ENCODE measurements around the gene TMEM86B. TPM values are rescaled to one million over a fixed set of nuclear protein-coding genes. Genes with fewer than 3 reads are reported as not detected.

The TMEM86B gene
- polyA plus RNA-seq, 4 donors: 22.8 to 255 (median 72.6) TPM

DNA sequence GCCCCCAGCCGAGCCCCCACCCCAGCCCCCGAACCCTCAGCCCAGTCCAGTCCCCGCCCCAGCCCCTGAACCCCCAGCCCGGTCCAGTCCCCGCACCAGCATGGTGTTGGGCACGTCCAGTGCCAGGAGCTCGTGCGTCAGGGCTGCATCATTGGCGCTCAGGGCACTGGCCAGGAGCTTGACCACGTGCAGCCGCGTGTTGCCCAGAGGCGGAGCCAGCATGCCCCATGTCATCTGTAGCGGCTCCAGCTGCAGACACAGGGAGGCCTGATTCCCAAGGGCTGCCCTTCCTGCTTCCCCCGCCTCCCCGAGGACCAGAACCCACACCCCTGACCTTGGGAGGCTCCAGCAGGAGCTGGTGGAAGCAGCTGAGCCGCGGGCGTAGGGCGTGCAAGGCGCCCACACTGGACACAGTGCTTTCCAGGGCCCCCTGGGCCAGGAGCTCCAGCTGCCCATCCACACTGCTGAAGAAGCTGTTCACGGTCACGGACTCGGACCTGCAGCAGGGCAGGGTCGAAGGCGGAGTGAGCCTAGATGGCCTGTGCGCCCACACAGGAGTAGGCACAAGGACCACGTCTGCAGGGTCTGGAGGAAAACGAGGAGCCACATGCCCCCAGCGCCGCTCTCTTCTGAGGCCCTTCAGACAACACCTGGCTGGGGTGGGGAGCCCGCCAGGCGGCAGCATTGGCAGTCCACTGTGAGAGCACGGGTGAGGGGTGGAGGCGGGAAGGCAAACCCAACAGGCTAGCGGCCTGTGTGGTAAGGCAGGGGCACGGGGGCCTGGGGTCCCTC lies 12.8 kb upstream of the TMEM86B start:
- no peaks in the 10 kb centered on the region for H3K9me3 ChIP-seq (ENCODE audit: control insufficient read depth in 2 of 2, insufficient read depth in 1 of 2, low read depth in 1 of 2, low read length in 1 of 2)
- WGBS, 3 donors: 94 to 95% (median 94%) methylated on average over 32 to 37 of the region's 37 CpGs
- DNase-seq: no peak
- H3K27ac ChIP-seq (ENCODE audit: low read depth in 1 of 3, low read length in 2 of 3): no peak overlapping the region
- no peaks in the 10 kb centered on the region for H3K4me1 ChIP-seq (ENCODE audit: control insufficient read depth in 3 of 3, insufficient read depth in 2 of 3, low read depth in 1 of 3, low read length in 2 of 3)
- FAIRE-seq: no peak
- no peaks in the 10 kb centered on the region for H3K27me3 ChIP-seq (ENCODE audit: control insufficient read depth in 3 of 3, insufficient read depth in 3 of 3, low read length in 3 of 3)
- H3K4me3 ChIP-seq (ENCODE audit: low read depth in 1 of 3, low read length in 3 of 3): no peak overlapping the region
- peaks cover 27 to 94% (median 65%) of the 10 kb centered on the region in 3 donors for H3K36me3 ChIP-seq (ENCODE audit: control insufficient read depth in 3 of 3, insufficient read depth in 2 of 3, low read depth in 1 of 3, low read length in 3 of 3)

DNA sequence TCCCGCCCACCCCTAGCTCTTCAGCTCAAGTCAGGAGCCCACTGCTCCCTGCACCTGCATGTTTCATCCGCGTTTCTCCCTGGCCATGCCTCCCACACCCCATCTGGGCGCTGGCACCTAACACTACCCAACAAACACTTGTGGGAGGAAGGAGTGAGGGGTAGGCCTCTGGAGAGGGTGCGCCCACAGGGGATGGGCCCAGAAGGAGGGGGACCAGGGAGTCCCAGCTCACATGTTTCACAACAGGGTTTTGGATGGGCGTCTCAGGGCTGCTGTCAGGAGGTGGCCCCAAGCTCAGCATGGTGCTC lies 12.1 kb upstream of the TMEM86B start:
- FAIRE-seq (no peak), DNase-seq (no peak)
- no peaks in the 10 kb centered on the region for H3K4me1 ChIP-seq (ENCODE audit: control insufficient read depth in 3 of 3, insufficient read depth in 2 of 3, low read depth in 1 of 3, low read length in 2 of 3)
- peaks cover 27 to 94% (median 67%) of the 10 kb centered on the region in 3 donors for H3K36me3 ChIP-seq (ENCODE audit: control insufficient read depth in 3 of 3, insufficient read depth in 2 of 3, low read depth in 1 of 3, low read length in 3 of 3)
- no peak overlapping the region for H3K27ac ChIP-seq (ENCODE audit: low read depth in 1 of 3, low read length in 2 of 3)
- no peaks in the 10 kb centered on the region for H3K27me3 ChIP-seq (ENCODE audit: control insufficient read depth in 3 of 3, insufficient read depth in 3 of 3, low read length in 3 of 3)
- H3K4me3 ChIP-seq (ENCODE audit: low read depth in 1 of 3, low read length in 3 of 3): no peak overlapping the region
- H3K9me3 ChIP-seq (ENCODE audit: control insufficient read depth in 2 of 2, insufficient read depth in 1 of 2, low read depth in 1 of 2, low read length in 1 of 2): no peaks in the 10 kb centered on the region
- 85 to 96% (median 92%) methylated on average over 6 of the region's 6 CpGs for WGBS, 3 donors

DNA sequence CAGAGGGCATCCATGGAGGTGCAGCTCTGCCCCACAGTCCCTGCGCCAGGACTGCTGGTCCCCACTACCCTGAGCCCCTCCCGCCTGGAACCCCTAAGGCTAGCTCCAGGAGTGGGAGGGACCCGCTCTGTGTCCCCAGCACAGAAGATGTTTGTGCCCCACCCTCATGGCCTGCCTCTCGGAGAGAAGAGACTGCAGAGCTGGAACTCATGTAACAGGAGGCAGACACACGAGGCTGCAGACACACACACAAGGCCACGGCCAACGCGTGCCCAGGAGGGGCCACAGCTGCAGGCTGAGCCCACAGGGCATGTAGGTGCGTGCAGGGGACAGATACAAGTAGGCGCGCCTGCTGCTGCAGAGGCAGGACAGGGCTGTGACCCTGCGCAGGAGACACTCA lies 10.4 kb upstream of the TMEM86B start:
- H3K4me3 ChIP-seq (ENCODE audit: low read depth in 1 of 3, low read length in 3 of 3): no peak overlapping the region
- no peaks in the 10 kb centered on the region for H3K4me1 ChIP-seq (ENCODE audit: control insufficient read depth in 3 of 3, insufficient read depth in 2 of 3, low read depth in 1 of 3, low read length in 2 of 3)
- 93 to 96% (median 95%) methylated on average over 12 of the region's 12 CpGs for WGBS, 3 donors
- FAIRE-seq (no peak), DNase-seq (no peak)
- H3K9me3 ChIP-seq (ENCODE audit: control insufficient read depth in 2 of 2, insufficient read depth in 1 of 2, low read depth in 1 of 2, low read length in 1 of 2): no peaks in the 10 kb centered on the region
- H3K36me3 ChIP-seq (ENCODE audit: control insufficient read depth in 3 of 3, insufficient read depth in 2 of 3, low read depth in 1 of 3, low read length in 3 of 3): peaks cover 23 to 83% (median 66%) of the 10 kb centered on the region in 3 donors
- H3K27ac ChIP-seq (ENCODE audit: low read depth in 1 of 3, low read length in 2 of 3): no peak overlapping the region
- H3K27me3 ChIP-seq (ENCODE audit: control insufficient read depth in 3 of 3, insufficient read depth in 3 of 3, low read length in 3 of 3): no peaks in the 10 kb centered on the region

DNA sequence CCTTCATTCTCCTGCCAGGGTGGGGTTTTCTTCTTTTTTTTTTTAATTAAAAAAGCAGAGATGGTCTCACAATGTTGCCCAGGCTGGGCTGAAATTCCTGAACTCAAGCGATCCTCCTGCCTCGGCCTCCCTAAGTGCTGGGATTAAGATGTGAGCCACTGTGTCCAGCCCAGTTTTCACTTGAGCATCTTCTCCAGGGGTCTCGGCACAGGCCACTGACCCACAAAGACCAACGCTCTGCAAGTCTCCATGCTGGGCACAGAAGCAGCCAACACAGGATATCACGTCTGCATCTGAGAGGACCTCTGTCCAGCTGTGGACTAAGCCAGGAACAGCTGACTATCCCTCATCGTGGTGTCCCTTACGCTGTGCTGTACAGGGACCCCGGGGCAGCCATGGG lies 9.5 kb upstream of the TMEM86B start:
- H3K27ac ChIP-seq (ENCODE audit: low read depth in 1 of 3, low read length in 2 of 3): no peak overlapping the region
- no peaks in the 10 kb centered on the region for H3K4me1 ChIP-seq (ENCODE audit: control insufficient read depth in 3 of 3, insufficient read depth in 2 of 3, low read depth in 1 of 3, low read length in 2 of 3)
- H3K36me3 ChIP-seq (ENCODE audit: control insufficient read depth in 3 of 3, insufficient read depth in 2 of 3, low read depth in 1 of 3, low read length in 3 of 3): peaks cover 21 to 73% (median 65%) of the 10 kb centered on the region in 3 donors
- H3K9me3 ChIP-seq (ENCODE audit: control insufficient read depth in 2 of 2, insufficient read depth in 1 of 2, low read depth in 1 of 2, low read length in 1 of 2): no peaks in the 10 kb centered on the region
- FAIRE-seq: no peak
- no peaks in the 10 kb centered on the region for H3K27me3 ChIP-seq (ENCODE audit: control insufficient read depth in 3 of 3, insufficient read depth in 3 of 3, low read length in 3 of 3)
- DNase-seq: no peak
- H3K4me3 ChIP-seq (ENCODE audit: low read depth in 1 of 3, low read length in 3 of 3): no peak overlapping the region
- WGBS, 3 donors: 93 to 97% (median 94%) methylated on average over 8 of the region's 8 CpGs

DNA sequence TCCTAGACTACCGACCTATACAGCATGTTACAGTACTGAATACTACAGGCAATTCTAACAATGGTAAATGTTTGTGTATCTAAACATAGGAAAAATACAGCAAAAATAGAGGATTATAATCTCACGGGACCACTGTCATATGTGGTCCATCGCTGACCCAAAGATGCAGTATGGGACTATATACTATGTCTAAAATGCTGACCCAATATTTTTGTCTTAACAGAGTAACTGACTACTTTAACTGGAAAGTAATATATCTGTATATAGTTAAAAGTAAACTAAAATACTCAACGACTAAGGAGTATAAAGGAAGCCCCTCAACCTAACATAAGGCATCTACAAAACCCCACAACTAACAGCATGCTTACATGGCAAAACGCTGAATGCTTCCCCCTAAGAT lies 4.4 kb upstream of the TMEM86B start:
- peaks cover 0 to 37% (median 12%) of the 10 kb centered on the region in 3 donors for H3K4me1 ChIP-seq (ENCODE audit: control insufficient read depth in 3 of 3, insufficient read depth in 2 of 3, low read depth in 1 of 3, low read length in 2 of 3)
- H3K9me3 ChIP-seq (ENCODE audit: control insufficient read depth in 2 of 2, insufficient read depth in 1 of 2, low read depth in 1 of 2, low read length in 1 of 2): no peaks in the 10 kb centered on the region
- FAIRE-seq (no peak), DNase-seq (no peak)
- WGBS, 3 donors: 85 to 90% (median 86%) methylated on average over 5 of the region's 5 CpGs
- no peak overlapping the region for H3K27ac ChIP-seq (ENCODE audit: low read depth in 1 of 3, low read length in 2 of 3)
- H3K27me3 ChIP-seq (ENCODE audit: control insufficient read depth in 3 of 3, insufficient read depth in 3 of 3, low read length in 3 of 3): no peaks in the 10 kb centered on the region
- H3K36me3 ChIP-seq (ENCODE audit: control insufficient read depth in 3 of 3, insufficient read depth in 2 of 3, low read depth in 1 of 3, low read length in 3 of 3): peaks cover 23 to 75% (median 44%) of the 10 kb centered on the region in 3 donors
- no peak overlapping the region for H3K4me3 ChIP-seq (ENCODE audit: low read depth in 1 of 3, low read length in 3 of 3)

DNA sequence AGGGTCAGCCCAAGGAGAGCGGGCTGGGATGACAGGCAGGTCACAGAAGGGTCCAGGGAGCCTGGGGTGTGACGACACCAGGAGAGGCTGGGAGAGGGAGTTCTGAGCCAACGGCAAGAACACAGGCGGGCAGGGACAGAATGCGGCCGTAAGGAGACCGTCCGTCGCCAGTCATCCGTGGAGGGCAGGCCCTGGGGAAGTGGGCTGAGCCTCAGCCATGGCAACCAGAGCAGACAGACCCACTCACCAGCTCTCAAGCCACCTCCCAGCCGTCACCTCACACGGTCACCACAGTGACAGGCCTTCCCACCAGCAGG lies 3.7 kb upstream of the TMEM86B start:
- 81 to 92% (median 92%) methylated on average over 12 of the region's 12 CpGs for WGBS, 3 donors
- Histone ChIP-seq H3K27ac (ENCODE audit: low read depth in 1 of 3, low read length in 2 of 3) (peak overlapping the region in 1 of 3 donors; percentile 27), H3K4me3 (ENCODE audit: low read depth in 1 of 3, low read length in 3 of 3) (no peak overlapping the region), H3K9me3 (ENCODE audit: control insufficient read depth in 2 of 2, insufficient read depth in 1 of 2, low read depth in 1 of 2, low read length in 1 of 2) (no peaks in the 10 kb centered on the region), H3K36me3 (ENCODE audit: control insufficient read depth in 3 of 3, insufficient read depth in 2 of 3, low read depth in 1 of 3, low read length in 3 of 3) (peaks cover 20 to 75% (median 41%) of the 10 kb centered on the region in 3 donors), H3K4me1 (ENCODE audit: control insufficient read depth in 3 of 3, insufficient read depth in 2 of 3, low read depth in 1 of 3, low read length in 2 of 3) (peaks cover 0 to 43% (median 12%) of the 10 kb centered on the region in 3 donors), H3K27me3 (ENCODE audit: control insufficient read depth in 3 of 3, insufficient read depth in 3 of 3, low read length in 3 of 3) (no peaks in the 10 kb centered on the region)
- no peak for FAIRE-seq
- no peak for DNase-seq

DNA sequence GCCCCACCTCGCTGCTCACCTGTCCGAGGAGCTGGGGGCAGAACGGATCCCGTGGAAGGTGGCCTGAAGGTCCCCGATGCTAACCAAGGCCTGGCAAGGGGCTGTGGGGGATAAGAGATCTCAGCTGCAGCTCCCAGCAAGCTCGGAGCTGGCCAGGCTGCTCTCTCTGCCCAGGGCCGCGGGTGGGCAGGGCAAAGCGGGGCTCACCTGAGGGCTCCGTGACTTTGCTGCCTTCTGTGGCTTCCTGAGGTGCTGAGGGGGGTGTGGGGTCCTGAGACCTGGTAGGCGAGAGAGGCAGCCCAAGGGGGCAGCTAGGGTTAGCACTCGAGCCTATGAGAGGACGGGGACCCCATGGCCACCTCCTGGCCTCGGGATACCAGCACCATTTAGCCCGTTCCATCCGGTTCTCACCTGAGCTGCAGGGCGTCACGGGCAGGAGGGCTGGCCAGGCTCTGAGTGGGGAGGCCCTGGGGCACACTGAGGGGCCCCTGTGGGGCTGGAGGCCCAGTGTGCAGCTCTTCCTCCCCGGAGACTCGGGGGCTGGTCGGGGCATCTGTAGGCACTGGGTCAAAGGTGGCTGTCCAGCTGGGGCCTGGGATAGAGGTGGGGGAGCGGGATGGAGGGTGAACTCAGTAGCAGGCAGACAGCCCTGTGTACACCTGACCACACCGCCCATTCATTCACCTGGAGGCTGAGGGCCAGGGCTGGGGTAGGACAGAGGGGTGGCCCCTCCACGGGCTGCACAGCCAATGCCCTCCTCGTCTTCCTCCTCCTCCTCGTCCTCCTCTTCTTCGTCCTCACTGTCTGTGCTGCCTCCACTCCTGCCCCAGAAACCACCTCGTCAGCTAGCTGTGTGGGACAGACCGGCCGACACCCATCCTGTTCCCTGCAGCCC lies 3.1 kb upstream of the TMEM86B start:
- H3K27ac ChIP-seq (ENCODE audit: low read depth in 1 of 3, low read length in 2 of 3): peak overlapping the region in 1 of 3 donors; percentile 66
- H3K27me3 ChIP-seq (ENCODE audit: control insufficient read depth in 3 of 3, insufficient read depth in 3 of 3, low read length in 3 of 3): no peaks in the 10 kb centered on the region
- peaks cover 0 to 49% (median 12%) of the 10 kb centered on the region in 3 donors for H3K4me1 ChIP-seq (ENCODE audit: control insufficient read depth in 3 of 3, insufficient read depth in 2 of 3, low read depth in 1 of 3, low read length in 2 of 3)
- DNase-seq (peak in 1 of 2 donors; percentile 49), FAIRE-seq (no peak)
- H3K4me3 ChIP-seq (ENCODE audit: low read depth in 1 of 3, low read length in 3 of 3): no peak overlapping the region
- WGBS, 3 donors: 91 to 93% (median 93%) methylated on average over 26 to 30 of the region's 30 CpGs
- peaks cover 26 to 75% (median 38%) of the 10 kb centered on the region in 3 donors for H3K36me3 ChIP-seq (ENCODE audit: control insufficient read depth in 3 of 3, insufficient read depth in 2 of 3, low read depth in 1 of 3, low read length in 3 of 3)
- no peaks in the 10 kb centered on the region for H3K9me3 ChIP-seq (ENCODE audit: control insufficient read depth in 2 of 2, insufficient read depth in 1 of 2, low read depth in 1 of 2, low read length in 1 of 2)

DNA sequence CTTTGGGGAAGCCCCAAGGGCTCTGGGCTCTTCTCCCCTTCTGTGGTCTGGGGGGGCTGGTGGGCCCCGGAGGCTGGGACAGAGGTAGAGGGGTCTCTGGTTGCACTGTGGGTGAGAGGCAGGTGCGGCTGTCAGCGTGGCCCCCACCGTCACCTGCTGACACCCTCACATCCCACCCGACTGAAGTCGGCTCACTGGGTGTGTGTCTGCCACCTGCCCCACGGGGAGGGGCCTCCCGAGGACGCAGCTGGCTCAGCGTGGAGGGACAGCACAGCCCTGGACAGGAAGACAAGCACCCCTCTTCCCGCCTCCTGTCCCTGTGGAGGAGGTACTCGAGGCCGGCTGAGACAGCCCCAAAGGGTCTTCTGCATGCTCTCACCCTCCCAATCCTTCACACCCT lies 2.2 kb upstream of the TMEM86B start:
- WGBS, 3 donors: 75 to 81% (median 77%) methylated on average over 12 to 13 of the region's 13 CpGs
- Histone ChIP-seq H3K36me3 (ENCODE audit: control insufficient read depth in 3 of 3, insufficient read depth in 2 of 3, low read depth in 1 of 3, low read length in 3 of 3) (peaks cover 27 to 75% (median 33%) of the 10 kb centered on the region in 3 donors), H3K27me3 (ENCODE audit: control insufficient read depth in 3 of 3, insufficient read depth in 3 of 3, low read length in 3 of 3) (no peaks in the 10 kb centered on the region), H3K4me3 (ENCODE audit: low read depth in 1 of 3, low read length in 3 of 3) (no peak overlapping the region), H3K4me1 (ENCODE audit: control insufficient read depth in 3 of 3, insufficient read depth in 2 of 3, low read depth in 1 of 3, low read length in 2 of 3) (peaks cover 0 to 57% (median 12%) of the 10 kb centered on the region in 3 donors), H3K27ac (ENCODE audit: low read depth in 1 of 3, low read length in 2 of 3) (peak overlapping the region in 1 of 3 donors; percentile 66), H3K9me3 (ENCODE audit: control insufficient read depth in 2 of 2, insufficient read depth in 1 of 2, low read depth in 1 of 2, low read length in 1 of 2) (no peaks in the 10 kb centered on the region)
- FAIRE-seq: no peak
- no peak for DNase-seq

Measured in small intestine (tissue), 7 donors.